Kidney (tissue), 14 donors: Measurements from ENCODE around the gene FBXL4. TPM values are rescaled to one million over a fixed set of nuclear protein-coding genes. Genes with fewer than 3 reads are reported as not detected.

Experiments used
- DNase-seq, 5 donors: peaks; one replicate each; pipeline ENCODE4 v3.0.0-alpha.2; 2013 to 2020
- FAIRE-seq: peaks from 2 replicates; lab custom pipeline; 2012; peaks lifted over from hg19 to GRCh38; lab: Jason Lieb, UNC
- H3K27ac ChIP-seq, 2 donors: one replicate each; pipeline ENCODE4 v1.7.0; 2013; ENCODE audit warnings: low read depth in 2 of 2, low read length in 2 of 2, inconsistent platforms in 1 of 2
- H3K27me3 ChIP-seq: one replicate; pipeline ENCODE4 v1.7.1; 2013; ENCODE audit warnings: low read length, inconsistent platforms; ENCODE audit not compliant: control insufficient read depth, insufficient read depth
- H3K36me3 ChIP-seq, 3 donors: one replicate each; pipeline versions ENCODE4 v1.7.0 to v1.7.1; 2013; ENCODE audit warnings: low read length in 3 of 3, control low read depth in 1 of 3, inconsistent platforms in 1 of 3; ENCODE audit not compliant: insufficient read depth in 3 of 3, control insufficient read depth in 2 of 3
- H3K4me1 ChIP-seq, 3 donors: one replicate each; pipeline versions ENCODE4 v1.7.0 to v1.7.1; 2013; ENCODE audit warnings: low read length in 3 of 3, inconsistent platforms in 1 of 3, low read depth in 1 of 3; ENCODE audit not compliant: control insufficient read depth in 2 of 3, insufficient read depth in 2 of 3
- H3K4me3 ChIP-seq, 3 donors: one replicate each; pipeline versions ENCODE4 v1.7.0 to v1.8.1; 2013; ENCODE audit warnings: low read length in 3 of 3, control low read depth in 1 of 3, inconsistent platforms in 1 of 3
- H3K9ac ChIP-seq, 3 donors: one replicate each; pipeline versions ENCODE4 v1.7.0 to v1.7.1; 2013; ENCODE audit warnings: low read length in 3 of 3, control low read depth in 1 of 3, inconsistent platforms in 1 of 3
- H3K9me3 ChIP-seq, 3 donors: one replicate each; pipeline versions ENCODE4 v1.7.0 to v1.7.1; 2013; ENCODE audit warnings: low read length in 3 of 3, control low read depth in 1 of 3, inconsistent platforms in 1 of 3; ENCODE audit not compliant: control insufficient read depth in 2 of 3, insufficient read depth in 1 of 3
- intact Hi-C: fragments of 100-400 bp; cut with DNase I; formaldehyde crosslinking; loops from one replicate; pipeline ENCODE4 v1.11.1; 2022
- polyA plus RNA-seq: library from polyadenylated mRNA; stranded (reverse); fragments of 350-450 nt; fragmentation: Illumina TruSeq; extraction: RNeasy Lipid Tissue Mini Kit (QIAGEN cat#74804); gene quantifications from one replicate; pipeline ENCODE4 v1.2.3, GENCODE V29; 2014; ENCODE audit warnings: low read depth, low replicate concordance; ENCODE audit not compliant: insufficient read depth
- total RNA-seq: library from RNA; stranded (reverse); fragmentation: NEBNext Ultra II Directional; extraction: Animal tissue kit (Norgen Biotek cat#: 25700); gene quantifications from one replicate; pipeline ENCODE4 v1.2.1, GENCODE V29; 2021
- TF ChIP-seq, protein P1 (sequence below): IDR thresholded peaks from 3 replicates; pipeline ENCODE4 v1.5.1; 2012; ENCODE audit warnings: mild to moderate bottlenecking, moderate library complexity, borderline replicate concordance; ENCODE audit not compliant: insufficient read depth; ENCODE audit errors: extremely low read depth
- donor health status: control.
- donor health status: control.
- donor health status: control.
- donor health status: control.
- donor health status: control.
- donor health status: DM: yes; HTN: yes; CAD: no.
- donor health status: Normal renal cell carcinoma (clear cell type).

FBXL4 gene
- total and polyA plus RNA-seq, 2 donors from 2014 or later, result 7.6 to 25.8 TPM

DNA sequence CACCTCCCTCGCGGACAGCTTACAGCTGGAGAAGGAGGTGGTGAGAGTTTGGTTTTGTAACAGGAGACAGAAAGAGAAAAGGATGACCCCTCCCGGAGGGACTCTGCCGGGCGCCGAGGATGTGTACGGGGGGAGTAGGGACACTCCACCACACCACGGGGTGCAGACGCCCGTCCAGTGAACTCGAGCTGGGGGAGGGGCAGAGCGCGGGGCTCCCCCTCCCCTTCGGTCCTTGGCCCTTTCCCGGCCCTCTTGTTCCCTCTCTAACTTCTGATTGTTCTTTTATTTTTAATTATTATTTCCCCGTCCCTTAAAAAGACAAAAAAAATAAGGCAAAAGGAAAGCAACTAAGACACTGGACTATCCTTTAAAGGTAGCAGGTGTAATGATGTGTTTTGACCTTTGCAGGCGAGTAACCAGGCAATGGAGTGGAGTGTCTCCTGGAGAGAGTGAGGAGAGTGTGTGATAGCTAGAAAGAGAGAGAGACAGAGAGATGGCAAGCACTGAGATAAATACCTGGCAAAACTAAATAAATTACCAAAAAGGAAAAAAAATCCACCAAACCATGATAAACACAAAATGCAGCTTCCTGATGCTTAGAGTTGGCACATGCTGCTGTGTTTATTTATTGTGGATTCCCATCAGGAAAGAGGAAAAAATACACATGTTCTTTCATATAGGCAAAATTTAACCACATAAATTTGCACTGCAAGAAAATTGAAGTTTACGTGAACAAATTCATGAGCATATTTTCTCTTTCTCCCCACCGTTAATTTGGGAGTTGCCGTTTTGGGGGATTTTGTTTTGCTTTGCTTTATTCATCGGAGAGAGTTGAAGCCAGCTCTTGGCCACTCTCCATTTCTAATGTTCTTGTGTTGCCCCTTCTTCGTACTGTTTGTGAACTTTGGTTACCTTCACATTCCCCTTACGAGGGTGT is 111.5 kb downstream of the FBXL4 start:
- Histone ChIP-seq H3K36me3 (no peaks in the 10 kb centered on the region), H3K27me3 (peaks cover 71% of the 10 kb centered on the region), H3K4me1 (peaks cover 0 to 19% (median 4%) of the 10 kb centered on the region in 3 donors), H3K9ac (no peak overlapping the region), H3K27ac (no peak overlapping the region), H3K4me3 (no peak overlapping the region), H3K9me3 (no peaks in the 10 kb centered on the region)
- TF ChIP-seq, protein P1, sequence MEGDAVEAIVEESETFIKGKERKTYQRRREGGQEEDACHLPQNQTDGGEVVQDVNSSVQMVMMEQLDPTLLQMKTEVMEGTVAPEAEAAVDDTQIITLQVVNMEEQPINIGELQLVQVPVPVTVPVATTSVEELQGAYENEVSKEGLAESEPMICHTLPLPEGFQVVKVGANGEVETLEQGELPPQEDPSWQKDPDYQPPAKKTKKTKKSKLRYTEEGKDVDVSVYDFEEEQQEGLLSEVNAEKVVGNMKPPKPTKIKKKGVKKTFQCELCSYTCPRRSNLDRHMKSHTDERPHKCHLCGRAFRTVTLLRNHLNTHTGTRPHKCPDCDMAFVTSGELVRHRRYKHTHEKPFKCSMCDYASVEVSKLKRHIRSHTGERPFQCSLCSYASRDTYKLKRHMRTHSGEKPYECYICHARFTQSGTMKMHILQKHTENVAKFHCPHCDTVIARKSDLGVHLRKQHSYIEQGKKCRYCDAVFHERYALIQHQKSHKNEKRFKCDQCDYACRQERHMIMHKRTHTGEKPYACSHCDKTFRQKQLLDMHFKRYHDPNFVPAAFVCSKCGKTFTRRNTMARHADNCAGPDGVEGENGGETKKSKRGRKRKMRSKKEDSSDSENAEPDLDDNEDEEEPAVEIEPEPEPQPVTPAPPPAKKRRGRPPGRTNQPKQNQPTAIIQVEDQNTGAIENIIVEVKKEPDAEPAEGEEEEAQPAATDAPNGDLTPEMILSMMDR, result no peak
- intact Hi-C loops, result no loop called here
- FAIRE-seq (no peak), DNase-seq (peak in 2 of 5 donors; percentile 46 to 58)

DNA sequence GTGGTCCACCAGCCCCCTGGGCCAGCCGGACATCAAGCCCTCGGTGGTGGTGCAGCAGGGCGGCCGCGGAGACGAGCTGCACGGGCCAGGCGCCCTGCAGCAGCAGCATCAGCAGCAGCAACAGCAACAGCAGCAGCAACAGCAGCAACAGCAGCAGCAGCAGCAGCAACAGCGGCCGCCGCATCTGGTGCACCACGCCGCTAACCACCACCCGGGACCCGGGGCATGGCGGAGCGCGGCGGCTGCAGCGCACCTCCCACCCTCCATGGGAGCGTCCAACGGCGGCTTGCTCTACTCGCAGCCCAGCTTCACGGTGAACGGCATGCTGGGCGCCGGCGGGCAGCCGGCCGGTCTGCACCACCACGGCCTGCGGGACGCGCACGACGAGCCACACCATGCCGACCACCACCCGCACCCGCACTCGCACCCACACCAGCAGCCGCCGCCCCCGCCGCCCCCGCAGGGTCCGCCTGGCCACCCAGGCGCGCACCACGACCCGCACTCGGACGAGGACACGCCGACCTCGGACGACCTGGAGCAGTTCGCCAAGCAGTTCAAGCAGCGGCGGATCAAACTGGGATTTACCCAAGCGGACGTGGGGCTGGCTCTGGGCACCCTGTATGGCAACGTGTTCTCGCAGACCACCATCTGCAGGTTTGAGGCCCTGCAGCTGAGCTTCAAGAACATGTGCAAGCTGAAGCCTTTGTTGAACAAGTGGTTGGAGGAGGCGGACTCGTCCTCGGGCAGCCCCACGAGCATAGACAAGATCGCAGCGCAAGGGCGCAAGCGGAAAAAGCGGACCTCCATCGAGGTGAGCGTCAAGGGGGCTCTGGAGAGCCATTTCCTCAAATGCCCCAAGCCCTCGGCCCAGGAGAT is 112.4 kb downstream of the FBXL4 start:
- H3K4me3 ChIP-seq, result peak overlapping the region in 1 of 3 donors; percentile 5
- intact Hi-C loops, result no loop called here
- no peak overlapping the region for H3K27ac ChIP-seq
- TF ChIP-seq, protein P1, result no peak
- peaks cover 72% of the 10 kb centered on the region for H3K27me3 ChIP-seq
- H3K9me3 ChIP-seq, result no peaks in the 10 kb centered on the region
- H3K36me3 ChIP-seq, result no peaks in the 10 kb centered on the region
- FAIRE-seq (no peak), DNase-seq (peak in 4 of 5 donors; percentile 33 to 70 (median 52))
- H3K4me1 ChIP-seq, result peaks cover 0 to 19% (median 4%) of the 10 kb centered on the region in 3 donors
- no peak overlapping the region for H3K9ac ChIP-seq

DNA sequence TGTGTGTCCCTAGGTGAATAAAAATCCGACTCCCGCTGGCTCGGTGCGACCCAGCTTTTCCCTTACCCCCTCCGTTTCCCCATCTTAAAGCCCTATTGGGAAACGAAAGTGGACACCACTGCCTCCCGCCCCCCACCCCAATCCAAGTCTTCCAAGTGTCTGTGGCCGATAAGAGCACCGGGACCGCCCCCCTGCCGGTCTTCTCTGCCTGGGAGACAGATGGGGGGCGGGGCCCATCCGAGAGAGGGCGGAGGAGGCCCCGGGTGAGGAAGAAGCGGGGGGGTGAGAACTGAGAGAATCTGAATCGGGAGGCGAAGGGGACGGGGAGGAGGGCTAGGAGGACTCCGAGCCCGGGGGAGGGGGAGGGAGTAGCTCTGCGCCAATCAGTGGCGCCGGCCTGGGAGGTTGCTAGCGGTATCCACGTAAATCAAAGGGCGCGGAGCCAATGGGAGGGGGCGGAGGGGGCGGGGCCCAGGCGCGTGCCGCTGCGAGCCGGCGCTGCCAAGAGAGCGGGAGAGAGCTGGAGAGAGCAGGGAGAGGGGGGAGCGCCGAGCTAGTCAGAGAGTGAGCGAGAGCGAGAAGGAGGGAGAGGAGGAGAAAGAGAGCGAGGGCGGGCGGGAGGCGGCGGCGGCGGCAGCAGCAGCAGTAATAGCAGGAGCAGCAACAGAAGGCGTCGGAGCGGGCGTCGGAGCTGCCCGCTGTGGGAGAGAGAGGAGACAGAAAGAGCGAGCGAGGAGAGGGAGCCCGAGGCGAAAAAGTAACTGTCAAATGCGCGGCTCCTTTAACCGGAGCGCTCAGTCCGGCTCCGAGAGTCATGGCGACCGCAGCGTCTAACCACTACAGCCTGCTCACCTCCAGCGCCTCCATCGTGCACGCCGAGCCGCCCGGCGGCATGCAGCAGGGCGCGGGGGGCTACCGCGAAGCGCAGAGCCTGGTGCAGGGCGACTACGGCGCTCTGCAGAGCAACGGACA is 113.4 kb downstream of the FBXL4 start, which contains the start of gene POU3F2:
Gene POU3F2 (plus strand): TSS at position 515 of the 972 bp plus-strand sequence. CDS start 300 bp downstream, at position 815.
- intact Hi-C loops, result no loop called here
- Histone ChIP-seq H3K27ac (no peak within 1 kb of the TSS), H3K9ac (no peak within 1 kb of the TSS), H3K27me3 (peaks cover 73% of the 10 kb centered on the region), H3K36me3 (no peaks in the 10 kb centered on the region), H3K9me3 (no peaks in the 10 kb centered on the region), H3K4me3 (peak within 1 kb of the TSS in 2 of 3 donors; percentile 71 to 76), H3K4me1 (peaks cover 0 to 19% (median 4%) of the 10 kb centered on the region in 3 donors)
- TF ChIP-seq, protein P1, result no peak
- DNase-seq, result peak; percentile 86 to 96 (median 94)
- FAIRE-seq, result no peak
